K562 (cell line): ENCODE data around the gene ANO6. TPM values are rescaled to one million over a fixed set of nuclear protein-coding genes. Genes with fewer than 3 reads are reported as not detected.

Experiments used
- BRCA1 ChIP-seq, 2 experiments: fragments of 450-650 bp in 1 of 2; sonication (generic) in 1 of 2; formaldehyde crosslinking in 1 of 2; IDR thresholded peaks; 2 replicates each; pipeline versions ENCODE4 v1.5.0 to v1.6.1; 2017 to 2020; ENCODE audit warnings: mild to moderate bottlenecking in 1 of 2, missing genetic modification reagents in 1 of 2
- CTBP1 ChIP-seq: fragments of 450-650 bp; IDR thresholded peaks from 2 replicates; pipeline ENCODE4 v1.6.1; 2016; ENCODE audit warnings: borderline replicate concordance
- HMG20A ChIP-seq: fragments of 450-650 bp; formaldehyde crosslinking; conservative IDR thresholded peaks from 2 replicates; pipeline ENCODE4 v1.4.0; 2020; ENCODE audit warnings: mild to moderate bottlenecking, mixed read lengths
- HNRNPL ChIP-seq: fragments of 200-400 bp; formaldehyde crosslinking; IDR thresholded peaks from 2 replicates; pipeline ENCODE4 v1.6.1; 2017; ENCODE audit warnings: low read depth, mild to moderate bottlenecking, low read length
- PCBP2 ChIP-seq: fragments of 200-400 bp; formaldehyde crosslinking; IDR thresholded peaks from 2 replicates; pipeline ENCODE4 v1.6.1; 2018; ENCODE audit warnings: low read length, low read depth, mild to moderate bottlenecking, moderate library complexity; ENCODE audit not compliant: poor library complexity, severe bottlenecking
- SAFB2 ChIP-seq: fragments of 200-400 bp; formaldehyde crosslinking; IDR thresholded peaks from 2 replicates; pipeline ENCODE4 v1.6.1; 2018; ENCODE audit warnings: borderline replicate concordance, low read length, low read depth, moderate library complexity; ENCODE audit not compliant: severe bottlenecking
- SREBF1 ChIP-seq: fragments of 150-350 bp; IDR thresholded peaks from 2 replicates; pipeline ENCODE4 v1.6.1; 2014; ENCODE audit warnings: antibody characterized with exemption, low read depth, low read length, borderline replicate concordance
- TCF7L2 ChIP-seq: fragments of 150-350 bp; IDR thresholded peaks from 2 replicates; pipeline ENCODE4 v1.6.1; 2016; ENCODE audit warnings: low read depth, mild to moderate bottlenecking, low read length, moderate library complexity
- ZFPM2 ChIP-seq: fragments of 250-450 bp; sonication (Bioruptor Pico); IDR thresholded peaks from 2 replicates; pipeline ENCODE4 v1.5.1; 2022; ENCODE audit warnings: mild to moderate bottlenecking
- ZNF384 ChIP-seq: IDR thresholded peaks from 2 replicates; pipeline ENCODE4 v1.6.1; 2012; ENCODE audit warnings: low read depth, low read length, improper control_type of control experiment
- ZZZ3 ChIP-seq: fragments of 450-650 bp; IDR thresholded peaks from 2 replicates; pipeline ENCODE4 v1.6.1; 2016; ENCODE audit warnings: antibody characterized with exemption, mild to moderate bottlenecking, moderate library complexity
- polyA plus RNA-seq, 8 experiments: library from polyadenylated mRNA; depleted of rRNA in 4 of 8; stranded (reverse) in 5 of 8; unstranded in 3 of 8; fragments of >200 nt; fragmentation: Nextera tagmentation in 2 of 8; fragmentation: Illumina TruSeq in 1 of 8; extraction: Ambion mirVana in 2 of 8; extraction: Trizol in 1 of 8; gene quantifications; 2 replicates each; pipeline versions ENCODE4 v1.2.1 to v1.2.3, GENCODE V29; 2011 to 2014; ENCODE audit warnings: inconsistent platforms in 1 of 8, missing spikeins in 1 of 8
- total RNA-seq, 7 experiments: library from RNA; depleted of rRNA in 6 of 7; stranded (reverse); fragments of >200 nt in 6 of 7; fragmentation: Illumina TruSeq in 2 of 7; extraction: Trizol in 2 of 7; gene quantifications; 2 replicates each; pipeline versions ENCODE4 v1.2.1 to v1.2.3, GENCODE V29; 2011 to 2021; ENCODE audit warnings: low replicate concordance in 1 of 7
- TF ChIP-seq, protein P1 (sequence below): fragments of 450-650 bp; IDR thresholded peaks from 2 replicates; pipeline ENCODE4 v1.6.1; 2016; ENCODE audit warnings: borderline replicate concordance
- TF ChIP-seq, protein P2 (sequence below): fragments of 250-450 bp; sonication (Bioruptor Pico); IDR thresholded peaks from 2 replicates; pipeline ENCODE4 v1.6.1; 2021; ENCODE audit warnings: mild to moderate bottlenecking
- TF ChIP-seq, protein P3 (sequence below): IDR thresholded peaks from 2 replicates; pipeline ENCODE4 v1.6.1; 2012; ENCODE audit warnings: low read depth, low read length, improper control_type of control experiment, borderline replicate concordance
- TF ChIP-seq, protein P4 (sequence below): sonication (generic); formaldehyde crosslinking; IDR thresholded peaks from 2 replicates; pipeline ENCODE4 v1.8.0; 2022; ENCODE audit warnings: mild to moderate bottlenecking, missing genetic modification reagents
- TF ChIP-seq, protein P5 (sequence below): fragments of 450-650 bp; IDR thresholded peaks from 2 replicates; pipeline ENCODE4 v1.6.1; 2016

The ANO6 gene
- total and polyA plus RNA-seq, 9 of the 15 experiments (the other 6 are each of a cell fraction or from before 2014, with no cell fraction given), result 3.5 to 24.7 (median 20.3) TPM

DNA sequence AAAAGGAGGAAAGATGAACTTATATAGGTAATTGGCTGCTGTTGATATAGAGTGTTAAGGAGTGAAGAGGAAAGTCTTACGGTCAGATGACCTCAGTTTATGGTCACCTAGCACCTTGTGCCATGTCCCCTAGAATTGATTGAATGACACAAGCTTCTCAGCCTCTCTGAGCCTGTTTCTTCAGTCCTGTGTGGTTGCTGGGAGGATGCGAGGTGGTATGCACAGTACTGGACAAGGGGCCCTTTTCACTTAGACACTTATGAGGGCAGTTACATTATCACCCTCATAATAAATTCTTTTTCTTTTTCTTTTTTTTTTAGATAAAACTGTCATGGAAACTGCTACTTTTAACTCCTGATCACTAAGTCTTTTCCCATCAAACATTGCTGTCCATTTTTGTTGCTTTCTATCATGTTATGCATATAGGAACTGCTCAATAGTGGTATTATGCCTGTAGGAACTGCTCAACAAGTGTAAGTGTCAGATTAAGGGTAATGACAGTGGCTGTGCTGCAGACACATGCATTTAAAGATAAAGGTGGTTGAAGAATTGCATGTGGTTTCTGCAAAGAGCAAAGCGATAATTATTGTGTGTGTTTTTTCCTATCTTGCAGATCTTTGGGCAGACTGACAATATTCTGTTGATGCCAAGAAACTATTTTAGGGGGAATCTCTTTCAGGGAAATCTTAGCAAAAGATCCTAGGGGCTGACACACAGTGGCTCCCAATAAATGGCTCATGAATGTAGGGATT lies 11.6 kb downstream of the ANO6 start (continued):
- no peak for TF ChIP-seq SREBF1
- no peak for TF ChIP-seq HMG20A (CRISPR knock-in tag)
- TF ChIP-seq, protein P1, sequence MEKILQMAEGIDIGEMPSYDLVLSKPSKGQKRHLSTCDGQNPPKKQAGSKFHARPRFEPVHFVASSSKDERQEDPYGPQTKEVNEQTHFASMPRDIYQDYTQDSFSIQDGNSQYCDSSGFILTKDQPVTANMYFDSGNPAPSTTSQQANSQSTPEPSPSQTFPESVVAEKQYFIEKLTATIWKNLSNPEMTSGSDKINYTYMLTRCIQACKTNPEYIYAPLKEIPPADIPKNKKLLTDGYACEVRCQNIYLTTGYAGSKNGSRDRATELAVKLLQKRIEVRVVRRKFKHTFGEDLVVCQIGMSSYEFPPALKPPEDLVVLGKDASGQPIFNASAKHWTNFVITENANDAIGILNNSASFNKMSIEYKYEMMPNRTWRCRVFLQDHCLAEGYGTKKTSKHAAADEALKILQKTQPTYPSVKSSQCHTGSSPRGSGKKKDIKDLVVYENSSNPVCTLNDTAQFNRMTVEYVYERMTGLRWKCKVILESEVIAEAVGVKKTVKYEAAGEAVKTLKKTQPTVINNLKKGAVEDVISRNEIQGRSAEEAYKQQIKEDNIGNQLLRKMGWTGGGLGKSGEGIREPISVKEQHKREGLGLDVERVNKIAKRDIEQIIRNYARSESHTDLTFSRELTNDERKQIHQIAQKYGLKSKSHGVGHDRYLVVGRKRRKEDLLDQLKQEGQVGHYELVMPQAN, result no peak
- TF ChIP-seq PCBP2, result no peak
- TF ChIP-seq ZNF384, result no peak
- TF ChIP-seq CTBP1, result no peak
- TF ChIP-seq TCF7L2, result no peak
- TF ChIP-seq SAFB2, result no peak
- TF ChIP-seq, protein P2, sequence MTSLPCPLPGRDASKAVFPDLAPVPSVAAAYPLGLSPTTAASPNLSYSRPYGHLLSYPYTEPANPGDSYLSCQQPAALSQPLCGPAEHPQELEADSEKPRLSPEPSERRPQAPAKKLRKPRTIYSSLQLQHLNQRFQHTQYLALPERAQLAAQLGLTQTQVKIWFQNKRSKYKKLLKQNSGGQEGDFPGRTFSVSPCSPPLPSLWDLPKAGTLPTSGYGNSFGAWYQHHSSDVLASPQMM (CRISPR knock-in tag), result no peak
- TF ChIP-seq, protein P3, sequence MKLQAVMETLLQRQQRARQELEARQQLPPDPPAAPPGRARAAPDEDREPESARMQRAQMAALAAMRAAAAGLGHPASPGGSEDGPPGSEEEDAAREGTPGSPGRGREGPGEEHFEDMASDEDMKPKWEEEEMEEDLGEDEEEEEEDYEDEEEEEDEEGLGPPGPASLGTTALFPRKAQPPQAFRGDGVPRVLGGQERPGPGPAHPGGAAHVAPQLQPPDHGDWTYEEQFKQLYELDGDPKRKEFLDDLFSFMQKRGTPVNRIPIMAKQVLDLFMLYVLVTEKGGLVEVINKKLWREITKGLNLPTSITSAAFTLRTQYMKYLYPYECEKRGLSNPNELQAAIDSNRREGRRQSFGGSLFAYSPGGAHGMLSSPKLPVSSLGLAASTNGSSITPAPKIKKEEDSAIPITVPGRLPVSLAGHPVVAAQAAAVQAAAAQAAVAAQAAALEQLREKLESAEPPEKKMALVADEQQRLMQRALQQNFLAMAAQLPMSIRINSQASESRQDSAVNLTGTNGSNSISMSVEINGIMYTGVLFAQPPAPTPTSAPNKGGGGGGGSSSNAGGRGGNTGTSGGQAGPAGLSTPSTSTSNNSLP, result no peak
- TF ChIP-seq, protein P4, sequence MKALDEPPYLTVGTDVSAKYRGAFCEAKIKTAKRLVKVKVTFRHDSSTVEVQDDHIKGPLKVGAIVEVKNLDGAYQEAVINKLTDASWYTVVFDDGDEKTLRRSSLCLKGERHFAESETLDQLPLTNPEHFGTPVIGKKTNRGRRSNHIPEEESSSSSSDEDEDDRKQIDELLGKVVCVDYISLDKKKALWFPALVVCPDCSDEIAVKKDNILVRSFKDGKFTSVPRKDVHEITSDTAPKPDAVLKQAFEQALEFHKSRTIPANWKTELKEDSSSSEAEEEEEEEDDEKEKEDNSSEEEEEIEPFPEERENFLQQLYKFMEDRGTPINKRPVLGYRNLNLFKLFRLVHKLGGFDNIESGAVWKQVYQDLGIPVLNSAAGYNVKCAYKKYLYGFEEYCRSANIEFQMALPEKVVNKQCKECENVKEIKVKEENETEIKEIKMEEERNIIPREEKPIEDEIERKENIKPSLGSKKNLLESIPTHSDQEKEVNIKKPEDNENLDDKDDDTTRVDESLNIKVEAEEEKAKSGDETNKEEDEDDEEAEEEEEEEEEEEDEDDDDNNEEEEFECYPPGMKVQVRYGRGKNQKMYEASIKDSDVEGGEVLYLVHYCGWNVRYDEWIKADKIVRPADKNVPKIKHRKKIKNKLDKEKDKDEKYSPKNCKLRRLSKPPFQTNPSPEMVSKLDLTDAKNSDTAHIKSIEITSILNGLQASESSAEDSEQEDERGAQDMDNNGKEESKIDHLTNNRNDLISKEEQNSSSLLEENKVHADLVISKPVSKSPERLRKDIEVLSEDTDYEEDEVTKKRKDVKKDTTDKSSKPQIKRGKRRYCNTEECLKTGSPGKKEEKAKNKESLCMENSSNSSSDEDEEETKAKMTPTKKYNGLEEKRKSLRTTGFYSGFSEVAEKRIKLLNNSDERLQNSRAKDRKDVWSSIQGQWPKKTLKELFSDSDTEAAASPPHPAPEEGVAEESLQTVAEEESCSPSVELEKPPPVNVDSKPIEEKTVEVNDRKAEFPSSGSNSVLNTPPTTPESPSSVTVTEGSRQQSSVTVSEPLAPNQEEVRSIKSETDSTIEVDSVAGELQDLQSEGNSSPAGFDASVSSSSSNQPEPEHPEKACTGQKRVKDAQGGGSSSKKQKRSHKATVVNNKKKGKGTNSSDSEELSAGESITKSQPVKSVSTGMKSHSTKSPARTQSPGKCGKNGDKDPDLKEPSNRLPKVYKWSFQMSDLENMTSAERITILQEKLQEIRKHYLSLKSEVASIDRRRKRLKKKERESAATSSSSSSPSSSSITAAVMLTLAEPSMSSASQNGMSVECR (CRISPR knock-in tag), result no peak
- TF ChIP-seq, protein P5, sequence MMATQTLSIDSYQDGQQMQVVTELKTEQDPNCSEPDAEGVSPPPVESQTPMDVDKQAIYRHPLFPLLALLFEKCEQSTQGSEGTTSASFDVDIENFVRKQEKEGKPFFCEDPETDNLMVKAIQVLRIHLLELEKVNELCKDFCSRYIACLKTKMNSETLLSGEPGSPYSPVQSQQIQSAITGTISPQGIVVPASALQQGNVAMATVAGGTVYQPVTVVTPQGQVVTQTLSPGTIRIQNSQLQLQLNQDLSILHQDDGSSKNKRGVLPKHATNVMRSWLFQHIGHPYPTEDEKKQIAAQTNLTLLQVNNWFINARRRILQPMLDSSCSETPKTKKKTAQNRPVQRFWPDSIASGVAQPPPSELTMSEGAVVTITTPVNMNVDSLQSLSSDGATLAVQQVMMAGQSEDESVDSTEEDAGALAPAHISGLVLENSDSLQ, result peak; percentile 50; the same call in 1 of the 2 replicates
- no peak for TF ChIP-seq HNRNPL
- TF ChIP-seq ZZZ3, result no peak
- TF ChIP-seq ZFPM2 (CRISPR knock-in tag), result no peak
- TF ChIP-seq BRCA1 (IDR thresholded peaks at IDR 0.05), result no peak
- TF ChIP-seq BRCA1 (CRISPR knock-in tag; IDR thresholded peaks at IDR 0.05), result no peak
